Thyroid gland (tissue), 4 donors: Measurements from ENCODE around the gene CHM.

Source experiments
- CTCF ChIP-seq, 6 experiments: fragments of 200-600 bp in 3 of 6; fragments of 450-650 bp in 3 of 6; sonication (generic) in 3 of 6; IDR thresholded peaks; one replicate each; pipeline ENCODE4 v1.5.1; 2016 to 2019; ENCODE audit warnings: antibody characterized with exemption in 6 of 6, mild to moderate bottlenecking in 2 of 6, inconsistent platforms in 1 of 6, moderate library complexity in 1 of 6
- POLR2A ChIP-seq, 2 donors: fragments of 450-650 bp; IDR thresholded peaks; one replicate each; pipeline ENCODE4 v1.6.1; 2017; ENCODE audit warnings: antibody characterized with exemption in 2 of 2, mild to moderate bottlenecking in 2 of 2, moderate library complexity in 1 of 2

GRCh38 chrX:85994797-85995196 lies 52.6 kb downstream of the CHM start:
- TF ChIP-seq CTCF (IDR thresholded peaks at IDR 0.05) = no peak
- TF ChIP-seq POLR2A (IDR thresholded peaks at IDR 0.05) = no peak
